Hematopoietic multipotent progenitor cell treated with erythropoietin and hydrocortisone succinate and interleukin-3 and kit ligand, for 4 days (in vitro differentiated cells): ENCODE results near the gene RRAGA.
A peak's percentile ranks its signal among the peaks of the same experiment; 100 is the strongest.
"Not testable (repeated sequence)": the region's sequence is repeated elsewhere in the genome, so short reads cannot be mapped to it uniquely, and the experiment has no call there.

Experiments
- DNase-seq: peaks from one replicate; pipeline ENCODE4 v3.0.0-alpha.2; 2015

RRAGA gene

DNA sequence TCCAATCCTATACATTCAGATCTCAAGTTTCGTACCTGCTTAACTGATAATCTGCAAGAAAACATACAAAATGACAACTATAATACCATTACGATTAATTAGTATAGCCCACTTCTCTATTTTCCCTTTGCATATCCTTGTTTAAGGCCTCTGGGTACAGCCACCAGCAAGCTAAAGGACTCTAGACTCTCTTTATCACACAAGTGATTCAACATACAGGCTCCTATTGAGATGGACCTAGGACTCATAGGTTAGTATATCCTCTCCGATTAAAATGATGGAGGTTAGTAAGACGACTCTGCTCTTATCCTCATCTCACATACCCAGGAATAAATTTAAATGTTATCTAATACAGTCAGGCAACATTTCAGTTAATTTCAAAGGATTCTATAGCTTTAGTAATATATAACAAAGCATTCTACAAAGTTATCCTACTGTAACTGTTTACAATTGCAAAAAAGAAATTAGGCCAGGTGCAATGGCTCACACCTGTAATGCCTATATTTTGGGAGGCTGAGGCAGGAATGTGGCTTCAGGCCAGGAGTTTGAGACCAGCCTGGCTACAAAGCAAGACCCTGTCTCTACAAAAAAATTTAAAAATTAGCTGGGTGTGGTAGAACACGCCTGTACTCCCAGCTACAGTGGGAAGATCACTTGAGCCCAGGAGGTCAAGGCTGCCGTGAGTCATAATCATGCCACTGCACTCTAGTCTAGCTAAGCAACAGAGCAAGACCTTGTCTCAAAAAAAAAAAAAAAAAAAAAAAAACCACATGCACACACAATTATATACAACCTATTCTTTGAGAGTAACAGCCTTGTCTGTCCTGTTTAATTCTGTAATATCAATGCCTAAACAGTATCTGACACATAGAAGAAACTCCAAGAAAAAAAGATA, 38.1 kb downstream of the RRAGA start:
- peak; percentile 58 for DNase-seq

DNA sequence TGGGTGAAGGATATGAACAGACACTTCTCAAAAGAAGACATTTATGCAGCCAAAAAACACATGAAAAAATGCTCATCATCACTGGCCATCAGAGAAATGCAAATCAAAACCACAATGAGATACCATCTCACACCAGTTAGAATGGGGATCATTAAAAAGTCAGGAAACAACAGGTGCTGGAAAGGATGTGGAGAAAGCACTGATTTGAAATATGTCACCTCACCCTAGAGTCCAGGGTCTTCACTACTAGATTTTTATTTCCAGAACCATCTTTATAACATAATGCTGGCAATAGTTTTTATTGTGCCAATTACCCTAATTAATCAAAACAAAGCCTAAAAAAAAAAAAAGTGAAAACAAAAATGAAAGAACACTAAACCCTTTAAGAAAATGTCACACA, 48.2 kb downstream of the RRAGA start:
- not testable (repeated sequence) for DNase-seq
